ENCODE results near the gene OMA1. TPM values are rescaled to one million over a fixed set of nuclear protein-coding genes. Genes with fewer than 3 reads are reported as not detected.

Gene OMA1
- total and polyA plus RNA-seq, 10 of the 15 experiments (the other 5 are each of a cell fraction or from before 2014, with no cell fraction given): 23.6 to 67.1 (median 47.1) TPM

GRCh38 chr1:58594546-58594945 lies 48.0 kb upstream of the OMA1 start:
- TF ChIP-seq POLR2AphosphoS2 (IDR thresholded peaks at IDR 0.05; ENCODE audit: low read depth, low read length) (no peak), BACH1 (IDR thresholded peaks at IDR 0.05; ENCODE audit: borderline replicate concordance) (no peak), SIN3A (IDR thresholded peaks at IDR 0.05; ENCODE audit: low read depth, low read length) (no peak), DPF2 (IDR thresholded peaks at IDR 0.05) (no peak), LARP7 (IDR thresholded peaks at IDR 0.05) (no peak), MXI1 (IDR thresholded peaks at IDR 0.05; ENCODE audit: low read depth, low read length) (no peak), NFYA (IDR thresholded peaks at IDR 0.05; ENCODE audit: borderline replicate concordance, low read depth, low read length) (no peak), WRNIP1 (IDR thresholded peaks at IDR 0.05; ENCODE audit: borderline replicate concordance, low read depth, low read length) (no peak)
- SMC1A ChIA-PET (ENCODE audit: uncharacterized antibody, unreplicated experiment): interaction anchor here (0.6 to 1.4 kb wide), 3 partner anchors 47 to 662 kb away, joined by 3 read pairs; partner anchors contain the start of gene OMA1
- Histone ChIP-seq H3K4me3 (no peak overlapping the region), H3K9ac (ENCODE audit: control insufficient read depth, insufficient read depth, low read length) (no peak overlapping the region), H2AFZ (ENCODE audit: control insufficient read depth, low read depth, low read length) (no peak overlapping the region), H3K9me3 (replicated peaks; ENCODE audit: control insufficient read depth, insufficient read depth, low read length) (no peaks in the 10 kb centered on the region), H3K36me3 (ENCODE audit: control insufficient read depth in 2 of 2, insufficient read depth in 2 of 2, low read length in 1 of 2) (no peaks in the 10 kb centered on the region), H3K27ac (ENCODE audit: control insufficient read depth, insufficient read depth) (no peak overlapping the region), H3K4me2 (ENCODE audit: control insufficient read depth, insufficient read depth) (no peak overlapping the region), H4K20me1 (ENCODE audit: control insufficient read depth, insufficient read depth) (no peaks in the 10 kb centered on the region; the same call in 1 of the 2 replicates), H3K4me1 (ENCODE audit: control insufficient read depth, insufficient read depth, low read length) (peaks cover 2% of the 10 kb centered on the region; the same call in 1 of the 2 replicates), H3K79me2 (ENCODE audit: control insufficient read depth, insufficient read depth, low read length) (no peaks in the 10 kb centered on the region), H3K27me3 (replicated peaks in 1 of 2; ENCODE audit: control insufficient read depth in 2 of 2, insufficient read depth in 2 of 2, low read length in 1 of 2) (no peaks in the 10 kb centered on the region)
- RAD21 ChIA-PET (ENCODE audit: unreplicated experiment): no interaction called here
- DNase-seq (ENCODE audit: low read depth, low spot score) (no peak), FAIRE-seq (no peak), ATAC-seq (no peak)
- 0% methylated on average over 1 of the region's 1 CpG for WGBS (ENCODE audit: insufficient coverage, insufficient replicate concordance, low lambda C conversion rate, missing lambda C conversion rate)
- in situ Hi-C loops (cut with MboI) (no loop called here), intact Hi-C loops (cut with micrococcal nuclease; ENCODE audit: unreplicated experiment) (no loop called here)
- POLR2A ChIA-PET: no interaction called here
- no TSS peak for BruUV-seq (replicated peaks)
- CTCF ChIA-PET: no interaction called here

GRCh38 chr1:58592522-58593134 lies 46.1 kb upstream of the OMA1 start:
- ChIA-PET SMC1A (ENCODE audit: uncharacterized antibody, unreplicated experiment) (interaction anchor here (1.2 kb wide), 1 partner anchor 9 kb away, joined by 3 read pairs; no protein-coding TSS in a partner anchor), POLR2A (no interaction called here), CTCF (no interaction called here), RAD21 (ENCODE audit: unreplicated experiment) (no interaction called here)
- no TSS peak for BruUV-seq (replicated peaks)
- 13% methylated on average over 5 of the region's 5 CpGs for WGBS (ENCODE audit: insufficient coverage, insufficient replicate concordance, low lambda C conversion rate, missing lambda C conversion rate)
- no peak for FAIRE-seq
- Histone ChIP-seq H3K79me2 (ENCODE audit: control insufficient read depth, insufficient read depth, low read length) (no peaks in the 10 kb centered on the region), H3K4me2 (ENCODE audit: control insufficient read depth, insufficient read depth) (no peak overlapping the region), H3K27ac (ENCODE audit: control insufficient read depth, insufficient read depth) (no peak overlapping the region), H2AFZ (ENCODE audit: control insufficient read depth, low read depth, low read length) (no peak overlapping the region), H3K4me3 (no peak overlapping the region), H3K27me3 (replicated peaks in 1 of 2; ENCODE audit: control insufficient read depth in 2 of 2, insufficient read depth in 2 of 2, low read length in 1 of 2) (no peaks in the 10 kb centered on the region), H3K4me1 (ENCODE audit: control insufficient read depth, insufficient read depth, low read length) (peaks cover 2% of the 10 kb centered on the region; the same call in 1 of the 2 replicates), H3K36me3 (ENCODE audit: control insufficient read depth in 2 of 2, insufficient read depth in 2 of 2, low read length in 1 of 2) (no peaks in the 10 kb centered on the region), H3K9ac (ENCODE audit: control insufficient read depth, insufficient read depth, low read length) (no peak overlapping the region), H3K9me3 (replicated peaks; ENCODE audit: control insufficient read depth, insufficient read depth, low read length) (no peaks in the 10 kb centered on the region), H4K20me1 (ENCODE audit: control insufficient read depth, insufficient read depth) (no peaks in the 10 kb centered on the region; the same call in 1 of the 2 replicates)
- ATAC-seq: no peak
- DNase-seq (ENCODE audit: low read depth, low spot score): no peak
- intact Hi-C loops (cut with micrococcal nuclease; ENCODE audit: unreplicated experiment) (no loop called here), in situ Hi-C loops (cut with MboI) (no loop called here)
- no peak for TF ChIP-seq IKZF1 (conservative IDR thresholded peaks at IDR 0.05)
- TF ChIP-seq, protein P1, sequence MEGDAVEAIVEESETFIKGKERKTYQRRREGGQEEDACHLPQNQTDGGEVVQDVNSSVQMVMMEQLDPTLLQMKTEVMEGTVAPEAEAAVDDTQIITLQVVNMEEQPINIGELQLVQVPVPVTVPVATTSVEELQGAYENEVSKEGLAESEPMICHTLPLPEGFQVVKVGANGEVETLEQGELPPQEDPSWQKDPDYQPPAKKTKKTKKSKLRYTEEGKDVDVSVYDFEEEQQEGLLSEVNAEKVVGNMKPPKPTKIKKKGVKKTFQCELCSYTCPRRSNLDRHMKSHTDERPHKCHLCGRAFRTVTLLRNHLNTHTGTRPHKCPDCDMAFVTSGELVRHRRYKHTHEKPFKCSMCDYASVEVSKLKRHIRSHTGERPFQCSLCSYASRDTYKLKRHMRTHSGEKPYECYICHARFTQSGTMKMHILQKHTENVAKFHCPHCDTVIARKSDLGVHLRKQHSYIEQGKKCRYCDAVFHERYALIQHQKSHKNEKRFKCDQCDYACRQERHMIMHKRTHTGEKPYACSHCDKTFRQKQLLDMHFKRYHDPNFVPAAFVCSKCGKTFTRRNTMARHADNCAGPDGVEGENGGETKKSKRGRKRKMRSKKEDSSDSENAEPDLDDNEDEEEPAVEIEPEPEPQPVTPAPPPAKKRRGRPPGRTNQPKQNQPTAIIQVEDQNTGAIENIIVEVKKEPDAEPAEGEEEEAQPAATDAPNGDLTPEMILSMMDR (IDR thresholded peaks at IDR 0.05 in 2 of 3, conservative IDR thresholded peaks at IDR 0.05 in 1 of 3; ENCODE audit: control insufficient read depth in 2 of 3, extremely low read depth in 1 of 3, insufficient read depth in 1 of 3, low read depth in 3 of 3, low read length in 3 of 3): no peak

Measured in GM12878 (cell line).